IPS-11a (cell line): ENCODE data around the gene EVI5.
"Not testable (repeated sequence)": the region's sequence is repeated elsewhere in the genome, so short reads cannot be mapped to it uniquely, and the experiment has no call there.

ENCODE experiments used
- H3K4me3 ChIP-seq: one replicate; pipeline ENCODE4 v1.5.1; 2013; ENCODE audit warnings: low read depth, low read length, control low read depth

The EVI5 gene

DNA sequence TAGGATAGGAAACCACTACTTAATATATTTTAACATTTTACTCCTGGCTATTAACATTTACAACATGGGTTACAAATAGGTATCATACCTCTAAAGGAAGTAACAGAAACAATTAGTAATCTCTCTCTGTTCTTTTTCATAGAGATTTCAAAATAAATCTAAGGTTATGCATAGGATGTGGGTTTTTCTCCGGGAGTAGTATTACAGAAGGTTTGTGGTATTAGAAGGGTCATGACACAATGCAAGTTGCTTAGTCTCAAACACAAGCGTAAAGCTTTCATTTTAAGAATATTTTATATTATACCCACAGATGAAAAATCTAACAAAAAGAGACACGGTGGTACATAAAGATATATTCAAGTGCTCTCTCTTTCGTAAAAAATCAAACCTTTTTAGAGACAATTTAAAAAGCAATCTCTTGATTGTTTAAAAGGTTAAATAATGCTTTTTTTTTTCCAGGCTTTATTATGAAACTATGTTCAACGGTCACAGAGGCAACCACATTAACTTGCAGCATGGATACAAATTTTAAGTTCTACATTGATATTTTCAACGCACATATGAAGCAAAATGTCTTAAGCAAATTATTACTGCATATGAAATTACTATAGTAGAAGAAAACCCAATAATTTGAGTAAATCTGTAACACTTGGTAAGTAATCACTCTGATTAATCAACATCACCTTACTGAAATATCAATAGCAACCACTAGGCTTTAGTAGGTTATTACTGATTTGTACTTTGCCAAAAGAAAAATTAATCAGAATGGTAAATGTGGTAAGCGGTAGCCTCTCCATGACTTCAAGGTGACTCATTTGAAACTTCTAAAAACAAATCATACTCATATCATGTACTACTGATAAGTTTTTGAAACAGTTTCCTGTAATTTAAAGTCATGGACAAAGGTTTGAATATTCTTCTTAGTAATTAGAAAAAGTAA lies 200.8 kb downstream of the EVI5 start:
- H3K4me3 ChIP-seq: no peak overlapping the region

DNA sequence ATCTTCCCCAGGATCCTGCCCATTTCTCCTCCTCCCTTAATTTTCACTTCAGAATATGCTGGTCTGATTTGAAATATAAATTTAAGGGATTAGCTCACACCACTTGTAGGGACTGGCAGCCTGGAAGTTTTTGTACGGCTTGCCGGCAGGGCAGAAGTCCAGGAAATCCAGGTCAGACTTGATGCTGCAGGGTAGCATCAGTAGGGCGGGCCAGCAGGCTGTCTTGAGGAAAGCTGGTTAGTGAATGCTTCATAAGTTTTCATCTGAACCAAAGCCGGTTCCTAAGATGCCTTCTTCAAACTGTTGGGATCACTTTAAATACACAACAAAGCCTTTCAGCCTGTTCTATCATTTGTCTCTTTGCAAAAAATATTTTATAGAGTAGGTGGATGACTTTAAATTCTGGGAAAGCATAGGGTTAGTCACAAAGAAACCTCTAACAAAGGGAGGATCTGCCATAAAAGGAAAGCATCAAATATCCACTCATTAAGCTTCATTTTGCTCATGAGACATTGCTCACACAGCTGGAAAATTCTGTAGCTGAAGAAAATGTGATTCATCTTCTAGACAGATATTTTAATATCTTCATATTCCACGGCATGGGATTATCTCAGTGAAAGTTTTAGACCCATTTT lies 207.5 kb downstream of the EVI5 start:
- H3K4me3 ChIP-seq: no peak overlapping the region

DNA sequence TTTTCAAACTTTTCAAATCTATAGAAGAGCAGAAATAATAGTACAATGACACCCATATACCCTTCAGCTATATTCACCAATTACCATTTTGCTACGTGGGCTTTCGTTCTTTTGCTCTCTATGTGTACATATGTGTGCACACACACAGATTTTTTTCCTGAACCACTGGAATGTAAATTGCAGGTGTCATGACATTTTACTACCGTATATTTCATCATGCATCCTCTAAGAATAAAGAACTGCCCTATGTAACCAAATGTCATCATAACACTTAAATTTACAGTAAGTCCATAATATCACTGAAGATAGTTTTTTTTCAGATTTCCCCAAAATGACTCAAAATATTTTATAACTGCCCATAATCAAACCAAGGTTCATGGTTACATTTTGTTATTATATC lies 209.8 kb downstream of the EVI5 start:
- H3K4me3 ChIP-seq: no peak overlapping the region

DNA sequence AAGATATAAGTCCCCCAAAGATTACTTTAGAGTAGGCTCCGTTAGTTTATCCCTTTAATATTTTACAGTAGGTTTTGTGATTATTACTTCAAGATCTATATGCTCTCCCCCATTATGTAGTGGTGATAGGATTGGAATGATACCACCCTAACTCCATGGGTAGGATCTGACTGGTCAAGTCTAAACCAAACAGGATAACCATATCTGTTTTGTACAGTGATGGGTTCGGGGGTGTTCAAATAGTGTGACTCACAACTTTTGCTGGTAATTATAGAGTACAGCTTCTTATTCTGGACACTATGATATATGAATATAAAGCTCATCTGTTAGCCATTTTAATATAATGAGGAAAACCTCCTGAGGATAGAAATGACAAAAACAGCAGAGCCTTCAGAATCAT lies 212.4 kb downstream of the EVI5 start:
- H3K4me3 ChIP-seq: no peak overlapping the region

DNA sequence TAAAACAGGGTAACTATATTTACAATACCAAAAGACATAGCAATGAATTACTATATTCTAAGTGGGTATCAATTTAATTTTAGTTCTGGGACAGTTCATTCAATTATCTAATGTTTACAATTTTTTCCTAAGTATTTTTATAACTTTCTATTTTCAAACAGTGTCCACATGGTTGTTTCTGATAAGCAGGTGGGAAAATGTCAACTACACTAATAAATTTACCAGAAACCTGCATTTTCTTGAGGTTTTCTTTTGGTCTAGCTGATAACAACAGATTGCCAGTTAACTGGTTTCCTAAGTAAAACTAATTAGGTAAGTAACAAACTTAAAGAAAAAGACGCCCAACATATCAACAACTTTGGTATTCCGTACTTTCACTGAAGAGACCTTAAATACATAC lies 213.3 kb downstream of the EVI5 start:
- H3K4me3 ChIP-seq: no peak overlapping the region

DNA sequence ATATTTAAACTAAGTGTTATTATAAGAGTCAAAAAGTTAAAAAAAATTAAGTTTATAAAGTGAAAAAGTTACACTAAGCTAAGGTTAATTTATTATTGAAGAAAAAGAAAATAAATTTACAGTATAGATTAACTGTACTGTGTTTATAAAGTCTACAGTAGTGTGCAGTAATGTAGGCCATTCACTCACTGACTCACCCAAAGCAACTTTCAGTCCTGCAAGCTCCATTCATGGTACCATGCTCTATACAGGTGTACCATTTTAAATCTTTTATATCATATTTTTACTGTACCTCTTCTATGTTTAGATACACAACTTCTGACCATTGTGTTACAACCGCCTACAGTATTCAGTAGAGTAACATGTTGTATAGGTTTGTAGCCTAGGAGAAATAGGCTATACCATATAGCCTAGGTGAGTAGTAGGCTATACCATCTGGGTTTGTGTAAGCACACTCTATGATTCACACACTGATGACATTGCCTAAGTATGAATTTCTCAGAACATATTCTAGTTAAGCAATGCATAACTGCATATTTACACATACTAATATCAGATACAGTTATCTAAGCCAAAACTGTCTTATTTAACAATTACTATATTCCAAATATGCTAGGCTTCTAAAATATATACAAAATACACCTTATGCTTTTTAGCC lies 217.6 kb downstream of the EVI5 start:
- no peak overlapping the region for H3K4me3 ChIP-seq

DNA sequence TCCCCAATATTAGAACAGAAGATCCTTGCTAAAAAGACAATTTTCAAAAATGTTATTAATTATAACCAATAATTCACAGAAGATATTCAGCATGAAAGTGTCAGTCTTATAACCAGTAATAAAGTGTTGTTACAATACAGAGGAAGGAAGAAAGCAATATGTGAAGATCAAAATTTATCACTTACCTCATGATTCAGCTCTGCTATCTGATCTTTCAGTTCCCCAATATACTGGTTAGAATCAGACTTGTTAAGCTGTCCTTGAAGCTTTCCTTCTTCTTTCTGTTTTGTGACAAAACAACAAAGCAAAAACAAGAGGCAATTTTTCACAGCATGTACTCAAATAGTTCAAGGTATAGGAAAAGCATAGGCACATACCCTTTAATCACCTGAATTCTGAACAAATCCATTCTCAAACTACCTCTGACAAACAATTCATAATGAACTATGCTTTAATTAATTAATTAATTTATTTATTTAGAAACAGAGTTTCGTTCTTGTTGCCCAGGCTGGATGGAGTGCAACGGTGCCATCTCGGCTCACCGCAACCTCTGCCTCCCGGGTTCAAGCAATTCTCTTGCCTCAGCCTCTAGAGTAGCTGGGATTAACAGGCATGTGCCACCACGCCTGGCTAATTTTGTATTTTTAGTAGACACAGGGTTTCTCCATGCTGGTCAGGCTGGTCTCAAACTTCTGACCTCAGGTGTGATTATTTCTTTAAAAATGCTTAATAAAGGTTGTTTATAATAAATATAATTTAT lies 221.3 kb downstream of the EVI5 start:
- H3K4me3 ChIP-seq: no peak overlapping the region

DNA sequence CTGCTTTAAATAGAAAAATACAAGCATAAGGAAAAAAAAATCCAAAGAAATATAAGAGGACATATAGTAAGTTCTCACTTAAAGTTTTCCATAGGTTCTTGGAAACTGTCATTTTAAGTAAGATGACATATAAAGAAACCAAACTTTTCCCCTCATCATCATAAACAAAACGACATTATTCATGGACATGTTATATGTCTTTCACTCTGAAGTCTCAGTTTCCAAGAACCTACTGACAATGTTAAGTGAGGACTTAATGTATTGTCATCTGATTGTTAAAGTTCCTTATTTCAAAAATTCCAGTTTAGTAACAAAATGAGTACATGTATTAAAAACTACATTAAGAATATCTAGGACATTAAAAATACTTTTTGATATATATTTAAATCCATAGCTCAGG lies 228.6 kb downstream of the EVI5 start:
- no peak overlapping the region for H3K4me3 ChIP-seq

DNA sequence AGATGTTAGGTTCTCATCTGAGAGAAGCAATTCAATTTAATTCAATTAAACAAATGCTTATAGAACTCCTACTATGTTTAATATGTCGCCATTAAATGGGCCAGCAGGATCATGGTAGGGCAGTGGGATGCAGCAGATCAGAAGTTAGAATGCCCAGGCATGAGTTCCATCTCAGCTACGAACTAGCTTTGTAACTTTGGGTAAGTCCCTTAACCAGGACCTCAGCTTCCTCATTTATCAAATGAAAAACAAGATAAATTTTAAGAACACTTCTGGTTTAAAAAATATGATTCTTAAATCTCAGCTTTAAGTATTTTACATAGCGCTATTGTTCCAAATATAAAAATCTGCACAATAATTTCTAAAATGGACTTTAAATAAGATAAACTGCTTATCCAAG lies 230.7 kb downstream of the EVI5 start:
- H3K4me3 ChIP-seq: no peak overlapping the region

DNA sequence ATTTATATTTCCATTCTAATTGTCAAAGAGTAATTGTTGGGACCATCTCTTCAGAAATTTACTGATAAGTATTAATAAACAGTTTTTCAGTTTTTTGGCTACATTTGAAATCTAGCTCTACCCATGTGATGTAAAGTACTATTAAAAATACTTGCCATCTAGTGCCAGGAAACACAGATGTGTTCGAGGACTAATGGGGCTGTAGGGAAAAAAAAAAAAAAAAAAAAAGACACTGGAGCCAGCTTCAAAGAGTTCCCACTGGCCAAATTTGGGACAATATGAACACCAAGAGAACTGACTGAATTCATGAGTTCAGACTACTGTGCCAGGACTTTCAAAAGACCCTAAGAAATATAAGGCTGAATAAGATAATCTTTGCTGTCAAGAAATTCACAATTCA lies 233.0 kb downstream of the EVI5 start:
- no peak overlapping the region for H3K4me3 ChIP-seq

DNA sequence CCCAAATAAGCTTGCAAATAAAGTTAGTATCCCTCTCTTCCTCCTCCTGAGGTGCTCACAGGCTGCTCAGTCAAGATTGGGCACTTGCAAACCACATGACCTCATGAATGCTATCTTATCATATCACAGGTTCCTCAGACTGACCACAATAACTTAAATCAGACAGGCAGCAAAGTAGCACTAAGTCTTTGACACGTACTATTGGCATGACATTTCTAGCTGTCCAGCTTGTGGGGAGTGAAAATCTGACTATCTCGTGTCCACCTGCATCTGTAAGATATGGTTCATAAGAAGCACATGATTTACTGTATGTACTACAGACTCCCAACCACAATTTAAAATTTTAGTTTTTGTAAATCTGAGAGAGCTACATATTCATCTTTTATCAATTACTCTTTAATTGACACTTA lies 240.1 kb downstream of the EVI5 start:
- H3K4me3 ChIP-seq: no peak overlapping the region

DNA sequence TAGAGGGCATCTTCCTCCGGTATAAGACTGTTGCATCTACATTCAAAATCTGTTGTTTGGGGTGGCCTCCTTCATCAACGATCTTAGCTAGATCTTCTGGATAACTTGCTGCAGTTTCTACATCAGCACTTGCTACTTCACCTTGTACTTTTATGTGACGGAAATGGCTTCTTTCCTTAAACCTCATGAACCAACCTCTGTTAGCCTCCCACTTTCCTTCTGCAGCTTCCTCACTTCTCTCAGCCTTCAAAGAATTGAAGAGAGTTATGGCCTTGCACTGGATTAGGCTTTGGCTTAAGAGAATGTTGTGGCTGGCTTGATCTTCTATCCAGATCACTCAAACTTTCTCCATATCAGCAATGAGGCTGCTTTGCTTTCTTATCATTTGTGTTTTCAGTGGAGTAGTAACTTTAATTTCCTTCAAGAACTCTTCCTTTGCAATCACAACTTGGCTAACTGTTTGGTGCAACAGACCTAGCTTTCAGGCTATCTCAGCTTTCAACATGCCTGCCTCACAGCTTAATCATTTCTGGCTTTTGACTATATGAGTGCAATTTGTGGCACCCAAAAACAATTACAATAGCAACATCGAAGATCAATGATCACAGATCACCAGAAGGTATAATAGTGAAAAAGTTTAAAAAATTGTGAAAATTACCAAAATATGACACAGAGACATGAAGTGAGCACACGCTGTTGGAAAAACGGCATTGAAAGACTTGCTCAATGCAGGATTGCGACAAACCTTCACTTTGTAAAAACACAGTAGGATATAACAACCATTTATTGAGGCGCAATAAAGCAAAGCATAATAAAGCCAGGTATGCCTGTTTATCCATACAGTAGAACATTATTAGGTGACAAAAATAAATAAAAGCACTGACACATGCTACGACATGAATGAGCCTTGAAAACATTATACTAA lies 241.5 kb downstream of the EVI5 start:
- no peak overlapping the region for H3K4me3 ChIP-seq

DNA sequence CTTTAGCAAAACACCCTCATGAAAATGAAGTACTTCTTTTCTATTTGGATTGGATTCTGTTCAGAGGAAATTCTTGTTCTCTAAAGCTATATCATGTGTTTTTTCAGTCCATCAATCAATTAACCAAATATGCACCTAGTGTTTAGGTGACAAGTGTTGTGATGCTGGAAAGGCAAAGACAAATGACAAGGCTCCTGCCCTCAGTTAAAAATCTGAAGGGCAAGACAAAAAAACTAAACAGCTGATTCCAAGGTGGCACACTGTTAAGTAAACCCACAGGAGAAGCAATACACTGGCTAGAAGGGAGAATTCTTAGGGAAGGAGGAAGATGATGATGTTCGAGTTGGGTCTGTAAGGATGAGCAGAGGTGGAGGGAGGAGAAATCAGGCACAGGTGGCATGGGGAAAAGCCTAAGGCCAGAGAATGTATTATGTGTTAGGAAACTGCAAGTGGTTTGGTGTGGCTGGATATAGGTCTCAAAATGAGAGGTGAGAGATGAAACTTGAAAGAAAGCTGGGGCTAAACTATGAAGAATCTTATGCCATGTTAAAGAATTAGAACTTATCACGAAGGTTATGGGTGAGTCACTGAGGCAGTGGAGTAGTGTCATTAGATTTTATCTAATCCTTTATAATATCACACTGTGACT lies 246.4 kb downstream of the EVI5 start:
- H3K4me3 ChIP-seq: no peak overlapping the region

DNA sequence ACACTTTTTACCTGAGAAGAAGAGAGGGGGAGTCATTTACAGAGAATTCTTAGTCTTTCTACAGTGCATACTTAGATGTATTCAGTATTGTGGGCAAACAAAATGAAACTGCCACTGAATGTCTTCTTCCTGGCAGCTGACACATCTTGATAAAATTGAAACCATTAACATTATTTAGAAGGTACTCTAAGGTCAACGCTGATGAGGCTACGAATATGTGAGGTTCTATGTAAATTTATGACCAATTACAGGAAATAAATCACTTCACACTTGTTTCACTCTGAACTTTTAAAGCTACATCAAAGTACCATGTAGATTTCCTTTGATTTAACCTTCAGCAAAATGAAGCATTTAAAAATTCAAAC lies 246.9 kb downstream of the EVI5 start:
- H3K4me3 ChIP-seq: no peak overlapping the region

DNA sequence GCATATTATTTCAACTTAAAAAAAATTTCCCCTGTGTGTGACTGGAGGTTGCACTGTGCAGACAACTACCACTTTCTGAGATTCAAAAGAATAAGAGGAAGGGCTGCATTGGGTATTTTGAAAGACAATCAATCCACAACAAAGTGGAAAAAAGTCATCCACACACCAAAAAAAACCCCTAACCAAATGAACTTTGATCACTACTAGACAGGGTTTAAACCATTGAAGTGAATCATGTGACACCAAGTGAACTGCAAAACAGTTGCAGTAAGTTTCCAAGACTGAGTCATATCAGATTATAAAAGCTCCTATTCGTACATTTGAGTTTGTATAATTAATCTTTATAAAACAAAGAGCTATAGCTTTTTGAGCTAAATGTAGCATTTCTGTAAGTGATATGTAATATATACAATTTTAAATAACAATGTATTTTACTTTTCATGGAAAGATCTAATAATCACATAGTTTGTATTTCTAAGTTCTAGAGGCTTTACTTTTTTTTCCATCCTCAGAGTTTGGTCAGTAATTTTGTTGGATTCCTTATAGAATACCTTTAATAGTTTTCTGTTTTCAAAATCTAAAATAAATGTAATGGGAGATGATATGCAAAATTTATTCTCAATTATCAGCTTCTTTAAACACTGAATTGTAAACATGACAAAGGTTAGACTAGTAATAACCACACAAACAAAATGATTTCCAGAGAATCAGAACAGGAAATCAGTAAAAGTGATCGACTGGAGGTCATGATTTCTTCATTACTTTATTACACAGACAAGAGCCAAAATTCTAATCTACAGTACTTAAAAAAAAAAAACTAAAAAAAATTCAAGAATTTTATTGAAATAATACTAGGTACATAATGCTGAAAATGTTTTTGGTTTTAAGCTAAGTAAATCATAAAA lies 247.7 kb downstream of the EVI5 start:
- no peak overlapping the region for H3K4me3 ChIP-seq

DNA sequence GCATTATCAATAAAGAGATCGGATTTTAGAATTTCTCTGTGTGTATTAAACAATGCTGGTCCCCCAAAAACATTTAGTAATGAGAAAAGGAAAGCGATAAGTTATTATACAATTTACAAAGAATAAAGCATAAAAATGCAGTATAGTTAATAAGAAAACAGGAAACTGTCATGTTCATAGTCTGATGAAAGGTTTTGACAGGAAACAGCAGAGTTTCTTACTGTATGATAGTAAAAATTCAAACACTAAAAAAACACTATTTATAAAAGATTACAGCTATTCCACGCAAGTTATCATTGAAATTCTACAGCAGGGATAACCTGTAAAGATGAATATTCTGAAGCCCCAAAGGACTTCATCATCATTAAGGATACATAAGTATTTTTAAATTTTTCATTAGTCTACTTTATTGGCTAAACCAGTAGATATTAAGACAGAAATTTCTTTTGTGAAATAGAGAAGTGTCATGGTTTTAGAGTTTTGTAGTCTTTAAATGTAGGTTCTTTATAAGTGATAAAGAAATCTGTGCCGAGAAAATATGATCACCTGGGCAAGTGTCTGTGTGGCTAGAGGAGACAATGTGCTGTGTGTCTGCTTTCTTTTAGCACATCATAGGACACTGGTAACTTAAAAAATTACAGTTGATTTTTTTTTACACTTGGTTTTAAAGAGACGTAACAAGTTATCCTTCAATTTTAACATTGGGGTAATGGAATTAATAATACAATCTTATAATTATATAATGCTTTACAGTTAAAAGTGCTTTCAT lies 248.5 kb downstream of the EVI5 start:
- no peak overlapping the region for H3K4me3 ChIP-seq

DNA sequence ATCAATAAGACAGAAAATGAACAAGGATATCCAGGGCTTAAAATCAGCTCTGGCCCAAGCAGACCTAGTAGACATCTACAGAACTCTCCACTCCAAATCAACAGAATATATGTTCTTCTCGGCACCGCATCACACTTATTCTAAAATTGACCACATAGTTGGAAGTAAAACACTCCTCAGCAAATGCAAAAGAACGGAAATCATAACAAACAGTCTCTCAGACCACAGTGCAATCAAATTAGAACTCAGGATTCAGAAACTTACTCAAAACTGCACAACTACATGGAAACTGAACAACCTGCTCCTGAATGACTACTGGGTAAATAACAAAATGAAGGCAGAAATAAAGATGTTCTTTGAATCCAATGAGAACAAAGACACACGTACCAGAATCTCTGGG lies 252.5 kb downstream of the EVI5 start:
- H3K4me3 ChIP-seq: not testable (repeated sequence)

DNA sequence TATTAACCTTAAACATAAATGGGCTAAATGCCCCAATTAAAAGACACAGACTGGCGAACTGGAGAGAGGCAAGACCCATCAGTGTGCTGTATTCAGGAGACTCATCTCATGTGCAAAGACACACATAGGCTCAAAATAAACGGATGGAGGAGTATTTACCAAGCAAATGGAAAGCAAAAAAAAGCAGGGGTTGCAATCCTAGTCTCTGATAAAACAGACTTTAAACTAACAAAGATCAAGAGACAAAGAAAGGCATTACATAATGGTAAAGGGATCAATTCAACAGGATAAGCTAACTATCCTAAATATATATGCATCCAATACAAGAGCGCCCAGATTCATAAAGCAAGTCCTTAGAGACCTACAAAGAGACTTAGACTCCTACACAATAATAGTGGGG lies 253.0 kb downstream of the EVI5 start:
- H3K4me3 ChIP-seq: not testable (repeated sequence)
